ENCODE measurements around the gene NEDD4L. TPM values are rescaled to one million over a fixed set of nuclear protein-coding genes. Genes with fewer than 3 reads are reported as not detected.
"Not testable (repeated sequence)": the region's sequence is repeated elsewhere in the genome, so short reads cannot be mapped to it uniquely, and the experiment has no call there.

NEDD4L gene
- total RNA-seq, 1 experiment from 2014 or later, result 31.7 TPM

DNA sequence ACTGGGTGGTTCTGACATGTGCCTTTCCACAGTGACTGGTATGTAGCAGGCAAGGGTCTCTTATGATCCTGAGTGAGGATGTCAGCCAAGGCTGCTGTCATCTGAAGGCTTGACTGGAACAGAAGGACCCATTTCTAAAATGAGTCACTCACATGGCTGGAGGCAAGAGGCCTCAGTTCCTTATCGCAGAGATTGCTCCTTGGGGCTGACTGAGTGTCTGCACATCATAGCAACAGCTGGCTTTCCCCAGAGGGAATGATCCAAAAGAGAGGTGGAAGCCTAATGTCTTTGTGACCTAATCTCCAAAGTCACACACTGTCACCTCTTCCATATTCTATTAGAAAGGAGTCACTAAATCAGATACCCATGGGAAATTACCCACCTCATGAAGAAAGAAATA lies 114.0 kb downstream of the NEDD4L start:
- no peak overlapping the region for H3K27ac ChIP-seq
- no peaks in the 10 kb centered on the region for H3K27me3 ChIP-seq (replicated peaks)
- no peak for DNase-seq (ENCODE audit: low read depth in 1 of 2, low spot score in 2 of 2)

DNA sequence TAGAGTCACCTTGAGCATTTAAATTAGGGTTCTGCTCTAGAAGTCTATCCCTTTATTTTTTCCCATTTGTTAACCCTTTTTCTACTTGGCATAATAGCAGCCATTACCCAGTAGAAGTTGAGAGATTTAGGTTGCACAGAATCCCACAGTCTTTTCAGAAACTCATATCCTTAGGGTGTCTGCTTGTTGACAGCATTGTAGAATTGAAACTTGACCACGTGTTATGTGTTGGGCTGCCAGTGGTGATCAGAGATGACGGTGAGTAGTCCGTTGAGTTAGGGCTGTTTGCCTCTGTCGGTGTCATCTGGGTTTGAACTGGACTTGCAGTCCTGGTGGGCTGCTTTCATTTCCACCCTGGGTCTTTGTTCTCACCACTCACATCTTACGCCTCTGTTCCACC lies 114.4 kb downstream of the NEDD4L start:
- Histone ChIP-seq H3K9me3 (replicated peaks) (no peaks in the 10 kb centered on the region), H3K4me1 (replicated peaks) (no peaks in the 10 kb centered on the region), H3K36me3 (no peaks in the 10 kb centered on the region), H3K4me3 (no peak overlapping the region), H3K27me3 (replicated peaks) (no peaks in the 10 kb centered on the region), H3K27ac (no peak overlapping the region)
- DNase-seq (ENCODE audit: low read depth in 1 of 2, low spot score in 2 of 2), result no peak

More for the DNA sequence above, 114.0 kb downstream of the NEDD4L start:
- no peaks in the 10 kb centered on the region for H3K4me1 ChIP-seq (replicated peaks)
- no peak overlapping the region for H3K4me3 ChIP-seq
- no peaks in the 10 kb centered on the region for H3K36me3 ChIP-seq
- no peaks in the 10 kb centered on the region for H3K9me3 ChIP-seq (replicated peaks)

DNA sequence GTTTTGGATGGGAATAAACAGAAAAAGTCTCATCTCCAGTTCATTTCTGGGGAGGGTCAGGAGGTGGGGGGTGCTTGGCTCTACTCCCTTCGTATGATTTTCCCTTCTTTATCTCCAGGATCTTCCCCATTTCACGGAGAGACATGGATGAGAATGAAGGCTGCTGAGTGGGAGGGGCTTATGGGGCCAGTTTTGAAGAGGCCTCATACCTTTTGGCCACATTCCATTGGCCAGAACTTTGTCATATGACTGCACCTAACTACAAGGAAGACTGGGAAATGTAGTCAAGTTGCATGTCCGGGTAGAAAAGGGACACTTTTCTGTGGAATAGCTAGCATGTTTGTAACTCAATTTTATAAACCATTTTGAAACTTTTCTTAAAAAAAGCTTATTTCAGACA lies 117.6 kb downstream of the NEDD4L start:
- Histone ChIP-seq H3K9me3 (replicated peaks) (no peaks in the 10 kb centered on the region), H3K27ac (no peak overlapping the region), H3K4me1 (replicated peaks) (no peaks in the 10 kb centered on the region), H3K36me3 (no peaks in the 10 kb centered on the region), H3K27me3 (replicated peaks) (no peaks in the 10 kb centered on the region), H3K4me3 (no peak overlapping the region)
- DNase-seq (ENCODE audit: low read depth in 1 of 2, low spot score in 2 of 2), result no peak

DNA sequence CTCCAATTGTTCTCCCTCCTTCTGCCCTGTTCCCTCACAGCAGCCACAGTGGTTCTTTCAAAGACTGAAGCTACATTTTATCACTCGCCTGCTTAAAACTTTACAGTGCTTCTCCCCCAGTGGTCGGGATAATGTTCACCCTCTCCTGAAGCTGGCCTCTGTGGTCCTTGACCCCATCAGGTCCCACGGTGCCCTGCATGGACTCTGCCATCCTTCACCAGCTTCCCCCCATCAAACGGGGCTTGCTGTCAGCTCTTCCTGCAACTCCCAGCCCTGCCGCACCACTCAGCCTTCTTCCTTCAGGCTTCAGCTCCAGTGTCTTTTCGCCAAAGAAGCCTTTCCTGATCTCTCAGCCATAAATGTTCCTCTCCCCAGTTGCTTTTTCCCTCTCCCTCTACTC lies 118.1 kb downstream of the NEDD4L start:
- no peak overlapping the region for H3K27ac ChIP-seq
- no peaks in the 10 kb centered on the region for H3K9me3 ChIP-seq (replicated peaks)
- H3K4me3 ChIP-seq, result no peak overlapping the region
- H3K27me3 ChIP-seq (replicated peaks), result no peaks in the 10 kb centered on the region
- no peaks in the 10 kb centered on the region for H3K4me1 ChIP-seq (replicated peaks)
- DNase-seq (ENCODE audit: low read depth in 1 of 2, low spot score in 2 of 2), result no peak
- H3K36me3 ChIP-seq, result no peaks in the 10 kb centered on the region

DNA sequence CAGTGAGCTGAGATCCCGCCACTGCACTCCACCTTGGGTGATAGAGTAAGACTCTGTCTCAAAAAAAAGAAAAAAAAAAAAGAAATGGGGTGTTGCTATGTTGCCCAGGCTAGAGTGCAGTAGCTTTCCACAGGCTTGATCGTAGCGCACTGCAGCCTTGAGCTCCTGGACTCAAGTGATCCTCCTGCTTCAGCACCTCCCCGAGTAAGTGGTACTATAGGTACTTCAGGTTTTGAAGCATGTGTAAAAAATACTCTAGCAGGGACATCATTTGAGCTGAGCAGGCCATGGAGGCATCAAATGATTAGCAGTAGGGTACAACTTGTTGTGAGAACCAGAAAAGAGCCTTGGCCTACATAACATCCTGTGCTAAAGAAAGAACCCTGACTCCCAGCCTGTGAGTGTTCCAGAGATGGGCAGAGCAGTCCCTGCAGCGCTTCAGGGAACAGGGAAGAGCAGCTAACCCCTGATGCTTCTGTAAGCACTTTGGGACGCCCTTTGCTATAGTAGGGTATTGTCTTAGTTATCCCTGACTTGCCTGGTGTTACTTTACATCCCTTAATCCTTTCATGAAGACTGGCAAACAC lies 119.1 kb downstream of the NEDD4L start:
- no peak overlapping the region for H3K27ac ChIP-seq
- no peak for DNase-seq (ENCODE audit: low read depth in 1 of 2, low spot score in 2 of 2)
- no peaks in the 10 kb centered on the region for H3K4me1 ChIP-seq (replicated peaks)
- no peaks in the 10 kb centered on the region for H3K9me3 ChIP-seq (replicated peaks)
- H3K36me3 ChIP-seq, result no peaks in the 10 kb centered on the region
- no peaks in the 10 kb centered on the region for H3K27me3 ChIP-seq (replicated peaks)
- no peak overlapping the region for H3K4me3 ChIP-seq

DNA sequence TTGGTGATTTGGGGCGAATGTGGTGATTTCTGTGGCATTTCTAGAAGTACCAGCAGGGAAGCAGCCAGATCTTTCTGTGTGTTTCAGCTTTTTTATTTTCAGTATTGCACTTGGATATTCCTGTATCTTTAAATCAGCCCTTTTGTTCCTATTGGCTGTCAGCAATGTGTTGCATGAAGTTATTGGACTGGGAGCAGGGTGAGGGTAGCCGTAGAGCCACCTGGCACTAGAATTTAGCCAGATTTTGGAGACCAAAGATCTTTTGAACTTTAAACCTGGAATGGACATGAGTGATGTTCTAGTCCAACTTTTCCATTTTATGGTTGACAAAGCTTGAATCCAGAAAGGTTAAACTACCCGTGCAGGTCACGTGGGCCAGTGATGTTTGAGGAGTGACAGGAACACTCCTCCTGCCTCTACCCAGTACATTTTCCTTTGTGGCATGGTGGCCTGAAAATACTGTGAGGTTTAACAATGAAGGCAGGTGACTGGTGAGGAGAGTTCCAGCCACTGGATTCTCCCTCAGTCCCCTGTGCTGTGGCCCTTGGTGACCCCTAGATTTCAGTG lies 122.3 kb downstream of the NEDD4L start:
- Histone ChIP-seq H3K4me3 (no peak overlapping the region), H3K9me3 (replicated peaks) (no peaks in the 10 kb centered on the region), H3K4me1 (replicated peaks) (no peaks in the 10 kb centered on the region), H3K36me3 (no peaks in the 10 kb centered on the region), H3K27me3 (replicated peaks) (no peaks in the 10 kb centered on the region), H3K27ac (no peak overlapping the region)
- DNase-seq (ENCODE audit: low read depth in 1 of 2, low spot score in 2 of 2), result no peak

DNA sequence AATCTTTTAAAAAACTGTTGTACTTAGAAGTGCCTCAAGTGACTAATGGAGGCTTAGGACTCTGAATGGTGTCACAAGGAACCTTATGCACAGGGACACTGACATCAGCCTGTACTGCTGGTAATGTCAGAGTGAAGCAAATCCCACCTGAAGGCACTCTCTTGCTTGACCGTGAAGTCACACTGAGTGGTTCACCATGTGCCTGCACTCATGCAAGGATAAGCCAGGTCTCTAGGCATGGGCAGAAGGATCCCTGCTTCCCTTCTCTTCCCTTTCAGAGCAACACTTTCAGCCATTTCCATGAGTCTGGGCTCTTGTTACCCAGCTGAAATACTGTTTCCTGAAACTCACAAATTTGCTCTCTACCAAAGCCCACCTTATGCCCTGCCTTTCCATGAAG lies 123.0 kb downstream of the NEDD4L start:
- no peak for DNase-seq (ENCODE audit: low read depth in 1 of 2, low spot score in 2 of 2)
- H3K27ac ChIP-seq, result no peak overlapping the region
- no peaks in the 10 kb centered on the region for H3K4me1 ChIP-seq (replicated peaks)
- no peaks in the 10 kb centered on the region for H3K9me3 ChIP-seq (replicated peaks)
- no peak overlapping the region for H3K4me3 ChIP-seq
- no peaks in the 10 kb centered on the region for H3K36me3 ChIP-seq
- no peaks in the 10 kb centered on the region for H3K27me3 ChIP-seq (replicated peaks)

DNA sequence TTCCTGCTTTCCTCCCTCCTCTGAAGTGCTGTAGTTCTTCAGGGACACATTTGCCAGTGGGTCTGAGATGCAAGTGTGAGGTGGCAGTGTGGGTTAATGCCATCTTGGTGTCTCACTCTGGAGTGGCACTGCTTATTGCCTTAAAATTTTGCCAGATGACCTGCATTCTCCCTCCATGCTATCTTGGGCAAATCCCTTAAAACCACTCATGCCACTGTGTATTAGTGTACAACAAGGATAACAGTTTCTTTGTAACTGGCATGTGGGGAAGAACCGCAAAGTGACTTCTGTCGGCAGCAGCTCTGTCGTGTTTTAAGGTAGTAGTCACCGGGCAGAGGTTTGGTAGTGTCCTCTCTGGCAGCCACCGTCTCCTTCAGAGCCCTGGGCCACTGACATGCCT lies 124.2 kb downstream of the NEDD4L start:
- Histone ChIP-seq H3K36me3 (no peaks in the 10 kb centered on the region), H3K4me3 (no peak overlapping the region), H3K27me3 (replicated peaks) (no peaks in the 10 kb centered on the region), H3K27ac (no peak overlapping the region), H3K9me3 (replicated peaks) (no peaks in the 10 kb centered on the region), H3K4me1 (replicated peaks) (no peaks in the 10 kb centered on the region)
- DNase-seq (ENCODE audit: low read depth in 1 of 2, low spot score in 2 of 2), result no peak

DNA sequence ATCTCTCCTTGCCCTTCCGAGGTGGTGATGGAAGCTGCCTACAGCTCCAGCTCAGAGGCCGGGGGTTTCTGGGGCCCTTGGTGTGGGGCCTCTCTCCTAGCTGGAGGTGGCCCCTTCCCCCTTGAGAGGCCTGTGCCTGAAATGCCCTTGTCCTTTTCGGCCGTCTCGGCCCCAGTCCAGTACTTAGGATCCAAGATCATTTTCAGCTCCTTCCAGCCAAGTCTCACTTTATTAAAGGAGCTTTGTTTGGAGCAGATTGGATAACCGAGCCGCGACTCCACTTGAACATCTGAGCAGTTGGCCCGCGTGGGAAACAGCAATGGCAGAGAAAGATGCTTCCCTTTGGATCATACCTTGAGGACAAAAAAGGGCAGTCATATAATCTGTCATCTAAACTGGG lies 125.0 kb downstream of the NEDD4L start:
- Histone ChIP-seq H3K9me3 (replicated peaks) (no peaks in the 10 kb centered on the region), H3K4me3 (no peak overlapping the region), H3K4me1 (replicated peaks) (no peaks in the 10 kb centered on the region), H3K27me3 (replicated peaks) (no peaks in the 10 kb centered on the region), H3K27ac (no peak overlapping the region), H3K36me3 (no peaks in the 10 kb centered on the region)
- DNase-seq (ENCODE audit: low read depth in 1 of 2, low spot score in 2 of 2), result no peak

DNA sequence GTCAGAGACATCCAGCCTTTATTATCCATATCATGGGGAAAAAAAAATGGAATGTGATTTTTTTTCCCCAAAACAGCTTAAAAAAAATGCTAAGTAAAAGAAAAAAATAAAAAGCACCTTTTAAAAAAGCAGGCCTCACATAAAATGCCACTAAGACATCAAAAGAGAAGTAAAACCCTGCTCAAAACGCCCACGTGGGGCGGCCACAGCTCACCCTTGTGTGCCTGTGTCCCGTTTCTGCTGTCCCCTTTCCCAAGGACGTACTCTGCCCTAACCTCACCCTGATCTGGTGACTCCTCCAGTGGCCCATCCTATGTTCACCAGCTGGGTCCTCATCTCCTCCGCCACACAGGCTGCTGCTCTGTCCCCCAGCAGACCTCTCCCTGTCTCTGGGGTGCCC lies 125.4 kb downstream of the NEDD4L start:
- H3K27ac ChIP-seq, result no peak overlapping the region
- H3K4me3 ChIP-seq, result no peak overlapping the region
- no peak for DNase-seq (ENCODE audit: low read depth in 1 of 2, low spot score in 2 of 2)
- no peaks in the 10 kb centered on the region for H3K4me1 ChIP-seq (replicated peaks)
- no peaks in the 10 kb centered on the region for H3K9me3 ChIP-seq (replicated peaks)
- no peaks in the 10 kb centered on the region for H3K27me3 ChIP-seq (replicated peaks)
- no peaks in the 10 kb centered on the region for H3K36me3 ChIP-seq

DNA sequence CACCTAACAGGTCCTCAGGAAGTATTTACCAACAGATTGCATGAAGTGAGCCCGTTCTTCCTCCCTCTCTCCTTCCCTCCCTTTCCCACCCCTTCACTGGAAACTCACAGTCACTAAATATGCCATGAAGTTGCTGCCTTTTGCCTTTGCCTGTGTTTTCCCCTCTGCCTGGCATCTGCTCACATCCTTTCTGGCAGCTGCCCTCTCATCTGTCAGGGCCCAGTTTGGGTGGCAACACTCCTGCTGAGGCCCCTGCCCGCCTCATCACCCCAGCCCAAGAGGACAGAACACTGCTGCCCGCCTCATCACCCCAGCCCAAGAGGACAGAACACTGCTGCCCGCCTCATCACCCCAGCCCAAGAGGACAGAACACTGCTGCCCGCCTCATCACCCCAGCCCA lies 126.0 kb downstream of the NEDD4L start:
- not testable (repeated sequence) for H3K36me3 ChIP-seq; H3K27me3 ChIP-seq (replicated peaks); H3K4me1 ChIP-seq (replicated peaks); DNase-seq (ENCODE audit: low read depth in 1 of 2, low spot score in 2 of 2); H3K27ac ChIP-seq; H3K9me3 ChIP-seq (replicated peaks); H3K4me3 ChIP-seq

DNA sequence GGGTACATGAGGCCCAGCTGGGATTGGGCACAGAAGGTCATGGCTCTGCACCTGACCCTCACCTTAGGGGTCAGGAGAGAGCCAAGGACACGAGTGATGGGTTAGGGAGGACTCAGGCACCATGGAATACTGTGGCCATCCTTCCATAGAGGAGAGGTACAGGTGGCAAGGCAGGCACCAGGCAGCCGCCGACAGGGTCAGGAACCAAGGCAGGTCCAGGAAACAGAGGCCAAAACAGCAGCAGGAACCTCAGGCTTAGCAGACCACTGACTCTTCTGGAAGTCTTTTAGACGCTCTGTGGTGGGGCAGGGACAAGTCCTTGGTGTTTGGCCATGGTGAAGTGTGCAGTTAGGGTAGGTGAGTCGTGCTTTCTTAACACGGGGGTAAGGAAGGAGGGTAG lies 128.0 kb downstream of the NEDD4L start:
- no peak for DNase-seq (ENCODE audit: low read depth in 1 of 2, low spot score in 2 of 2)
- Histone ChIP-seq H3K4me1 (replicated peaks) (peaks cover 7% of the 10 kb centered on the region), H3K9me3 (replicated peaks) (no peaks in the 10 kb centered on the region), H3K27me3 (replicated peaks) (no peaks in the 10 kb centered on the region), H3K36me3 (no peaks in the 10 kb centered on the region), H3K4me3 (no peak overlapping the region), H3K27ac (no peak overlapping the region)

DNA sequence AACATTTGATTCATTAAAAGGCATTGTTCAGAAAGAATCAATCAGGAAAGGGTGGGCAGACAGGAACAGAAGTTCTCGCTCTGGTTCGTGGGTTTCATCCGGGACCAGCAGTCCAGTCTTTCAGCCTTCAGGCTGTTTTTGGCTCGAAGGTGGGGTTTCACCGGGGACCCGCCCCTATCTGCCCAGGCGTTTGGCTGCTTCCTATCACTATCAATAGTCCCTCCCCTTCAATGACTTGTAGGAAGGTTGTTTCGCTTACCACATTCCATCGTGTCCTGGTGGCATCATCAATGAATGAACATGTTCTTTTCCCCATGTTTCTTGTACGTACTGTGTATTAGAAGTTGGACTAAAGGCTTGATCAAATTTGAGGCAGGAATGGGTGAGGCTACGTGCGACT lies 130.3 kb downstream of the NEDD4L start:
- Histone ChIP-seq H3K27ac (no peak overlapping the region), H3K36me3 (no peaks in the 10 kb centered on the region), H3K4me3 (no peak overlapping the region), H3K4me1 (replicated peaks) (peaks cover 30% of the 10 kb centered on the region), H3K9me3 (replicated peaks) (no peaks in the 10 kb centered on the region), H3K27me3 (replicated peaks) (no peaks in the 10 kb centered on the region)
- no peak for DNase-seq (ENCODE audit: low read depth in 1 of 2, low spot score in 2 of 2)

DNA sequence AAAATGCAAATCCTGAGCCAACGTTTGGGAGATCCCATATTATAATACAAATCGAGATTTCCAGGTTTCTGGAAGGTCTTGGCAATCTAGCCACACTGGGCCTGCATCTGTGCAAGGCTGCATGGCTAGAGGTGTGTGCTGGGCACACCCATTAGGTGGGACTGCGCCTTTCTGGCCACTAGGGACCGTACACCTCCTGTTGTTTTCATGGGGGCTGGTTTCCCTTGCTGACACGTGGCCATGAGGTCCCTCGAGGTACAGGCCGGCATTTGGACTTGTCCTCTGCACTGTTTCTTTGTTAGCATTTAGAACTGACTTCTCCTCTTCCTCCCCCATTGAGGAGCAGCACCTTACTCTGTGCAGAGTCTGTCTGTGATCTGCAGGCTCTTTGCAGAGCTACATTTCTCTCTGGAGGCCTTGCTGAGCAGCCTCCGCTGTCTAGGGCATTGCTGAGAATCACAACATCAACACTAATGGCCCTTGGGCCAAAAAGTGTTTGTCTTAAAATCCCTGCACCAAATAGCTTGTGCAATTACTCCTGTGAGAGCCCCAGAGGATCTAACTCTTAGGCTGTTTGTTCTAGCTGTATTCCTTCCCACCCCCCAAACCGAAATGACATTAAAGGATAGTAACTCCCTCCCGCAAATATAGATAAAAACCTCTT lies 131.2 kb downstream of the NEDD4L start:
- no peaks in the 10 kb centered on the region for H3K36me3 ChIP-seq
- H3K27ac ChIP-seq, result no peak overlapping the region
- H3K4me3 ChIP-seq, result no peak overlapping the region
- H3K9me3 ChIP-seq (replicated peaks), result no peaks in the 10 kb centered on the region
- DNase-seq (ENCODE audit: low read depth in 1 of 2, low spot score in 2 of 2), result no peak
- H3K4me1 ChIP-seq (replicated peaks), result peaks cover 31% of the 10 kb centered on the region
- no peaks in the 10 kb centered on the region for H3K27me3 ChIP-seq (replicated peaks)

DNA sequence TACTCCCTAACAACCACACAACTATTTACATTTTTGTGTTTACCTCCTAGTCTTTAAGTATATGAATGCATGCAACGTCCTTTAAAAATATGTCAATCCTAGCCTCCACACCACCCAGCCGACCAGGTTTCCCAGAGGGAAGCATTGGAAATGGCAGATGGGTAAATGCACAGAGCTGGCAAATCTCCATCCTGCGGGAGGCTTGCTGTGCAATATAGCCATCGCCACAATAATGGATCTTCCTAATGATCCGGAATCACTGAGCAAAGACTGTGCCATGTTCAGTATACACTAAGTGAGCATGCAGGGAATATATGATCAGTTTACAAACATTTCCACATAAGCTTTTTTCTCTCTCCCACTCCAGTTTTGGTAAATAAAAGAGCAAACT lies 131.8 kb downstream of the NEDD4L start:
- H3K36me3 ChIP-seq, result no peaks in the 10 kb centered on the region
- H3K9me3 ChIP-seq (replicated peaks), result no peaks in the 10 kb centered on the region
- H3K4me3 ChIP-seq, result no peak overlapping the region
- no peak for DNase-seq (ENCODE audit: low read depth in 1 of 2, low spot score in 2 of 2)
- H3K27ac ChIP-seq, result no peak overlapping the region
- peaks cover 34% of the 10 kb centered on the region for H3K4me1 ChIP-seq (replicated peaks)
- no peaks in the 10 kb centered on the region for H3K27me3 ChIP-seq (replicated peaks)

Measured in SJSA1 (cell line).